Effector CD8-positive, alpha-beta T cell (primary cell): ENCODE results near the gene RPL14.
"Not testable (repeated sequence)": the region's sequence is repeated elsewhere in the genome, so short reads cannot be mapped to it uniquely, and the experiment has no call there.

Source experiments
- DNase-seq: peaks from one replicate; lab custom pipeline; 2025; lab: John Stamatoyannopoulos, UW
- total RNA-seq, 4 experiments: gene quantifications; one replicate each; lab custom pipeline; 2026; lab: John Stamatoyannopoulos, UW

The RPL14 gene
- 517 to 841 (median 644) reads per million in 4 experiments for total RNA-seq

DNA sequence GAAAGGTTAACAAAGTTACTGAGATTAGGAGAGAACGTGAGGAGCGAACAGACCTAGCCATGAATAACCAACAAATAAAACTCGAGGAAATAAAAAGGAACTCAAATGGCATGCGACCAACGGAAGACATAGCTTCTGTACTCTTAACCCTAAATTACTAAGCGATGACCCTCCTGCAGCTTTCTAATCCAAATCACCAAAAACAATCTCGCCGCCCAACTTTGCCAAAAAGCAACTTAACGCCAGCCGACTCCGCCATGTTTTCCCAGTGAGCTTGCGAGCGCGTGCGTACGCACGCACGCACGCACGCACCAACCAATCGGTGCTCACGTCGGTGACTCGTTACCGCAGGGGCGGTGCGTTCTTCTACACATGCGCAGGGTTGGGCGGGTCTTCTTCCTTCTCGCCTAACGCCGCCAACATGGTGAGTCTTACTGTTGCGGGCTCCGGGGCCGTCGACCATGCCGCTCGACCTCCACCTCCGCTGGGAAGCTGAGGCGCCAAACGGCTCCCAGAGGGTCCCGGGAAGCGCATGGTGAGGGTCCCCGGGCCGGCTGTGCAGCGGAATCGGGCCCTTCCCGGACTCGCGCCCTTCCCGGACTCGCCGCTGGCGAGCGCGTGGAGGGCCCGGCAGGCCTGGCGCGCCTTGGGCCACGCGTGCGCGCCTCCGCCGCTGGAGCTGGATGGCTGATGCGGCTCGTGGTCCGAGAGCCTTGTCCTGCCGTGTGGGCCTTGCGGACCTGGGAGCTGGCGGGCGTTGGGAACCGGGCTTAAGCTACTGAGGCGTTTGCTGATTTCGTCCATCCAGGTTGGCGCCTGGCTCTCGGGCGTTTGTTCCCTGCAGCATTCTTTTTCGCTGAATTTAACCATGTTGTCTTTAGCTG is at the start of gene RPL14:
Gene RPL14, plus strand, starts transcription at position 400 of the 884 bp plus-strand sequence. Its CDS starts 133 bp downstream, at position 533.
- DNase-seq = peak; percentile 92

GRCh38 chr3:40407611-40408010 is 49.5 kb upstream of the RPL14 start:
- DNase-seq = no peak

DNA sequence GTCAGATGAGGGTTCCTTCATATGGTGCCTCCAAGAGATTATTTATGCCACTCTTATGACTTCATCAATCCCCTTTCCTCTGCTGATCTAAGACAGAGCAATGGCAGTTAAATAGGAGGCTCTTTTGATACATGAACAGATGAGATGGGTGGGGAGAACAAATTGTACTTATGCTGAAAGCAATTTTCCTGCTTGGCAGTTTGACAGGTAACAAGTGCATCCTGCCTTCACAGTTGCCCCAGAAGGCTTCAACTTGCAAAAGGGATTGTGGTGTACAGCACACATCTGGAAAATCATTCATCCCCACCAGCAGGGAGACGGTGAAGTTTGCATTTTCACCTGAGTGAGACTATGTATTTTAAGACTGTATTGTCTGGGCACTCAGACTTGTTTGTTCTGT is 42.9 kb upstream of the RPL14 start:
- DNase-seq = no peak

DNA sequence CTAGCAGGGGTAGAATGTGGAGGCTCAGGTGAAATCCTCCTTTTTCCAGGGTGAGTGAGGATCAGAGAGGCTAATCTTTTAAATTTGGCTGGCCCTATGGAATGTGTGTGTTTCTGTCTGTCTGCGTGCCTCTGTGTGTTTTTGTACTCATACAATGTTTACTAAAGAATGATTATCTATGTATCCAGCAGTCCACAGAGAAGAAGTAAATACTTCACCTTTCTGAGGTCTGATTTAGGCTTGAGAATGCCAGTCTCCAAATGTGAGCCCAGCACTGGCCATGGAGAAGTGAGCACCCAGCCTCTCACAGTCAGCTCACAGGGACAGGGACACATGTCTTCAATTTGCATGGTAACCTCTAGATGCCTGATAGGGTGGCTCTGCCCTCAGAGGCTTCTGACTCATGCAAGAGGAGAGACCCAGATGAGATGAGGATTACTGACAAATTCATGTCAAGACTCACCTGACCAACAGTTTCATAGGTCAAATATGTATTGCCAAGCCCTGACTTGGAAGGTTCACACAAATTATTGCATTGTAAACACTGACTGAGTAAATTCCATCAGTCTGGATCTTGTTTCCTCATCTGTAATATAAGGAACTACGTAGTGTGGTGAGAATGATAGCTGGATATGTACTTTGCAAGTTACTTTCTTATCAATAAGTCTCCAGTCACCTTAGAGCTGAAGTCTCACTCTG is 39.1 kb upstream of the RPL14 start:
- no peak for DNase-seq

DNA sequence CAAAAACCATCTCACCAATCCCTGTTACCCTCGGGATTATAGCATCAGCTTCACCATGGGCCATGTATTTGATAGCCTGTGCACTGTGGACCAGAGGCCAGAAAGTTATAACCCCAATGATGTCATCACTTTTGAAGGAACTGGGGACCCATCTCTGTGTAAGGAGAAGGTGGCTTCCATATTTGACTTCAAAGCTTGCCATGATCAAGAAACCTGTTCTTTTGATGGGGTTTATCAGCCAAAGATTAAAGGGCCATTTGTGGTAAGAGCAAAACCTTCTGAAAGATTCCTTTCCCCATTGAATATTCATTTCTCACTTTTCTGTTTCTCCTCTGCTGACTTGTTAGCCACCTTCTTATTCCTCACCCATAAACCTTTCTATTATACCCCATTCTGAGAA is 34.3 kb upstream of the RPL14 start:
- DNase-seq = no peak

GRCh38 chr3:40427045-40427669 is 30.0 kb upstream of the RPL14 start:
- DNase-seq = no peak

DNA sequence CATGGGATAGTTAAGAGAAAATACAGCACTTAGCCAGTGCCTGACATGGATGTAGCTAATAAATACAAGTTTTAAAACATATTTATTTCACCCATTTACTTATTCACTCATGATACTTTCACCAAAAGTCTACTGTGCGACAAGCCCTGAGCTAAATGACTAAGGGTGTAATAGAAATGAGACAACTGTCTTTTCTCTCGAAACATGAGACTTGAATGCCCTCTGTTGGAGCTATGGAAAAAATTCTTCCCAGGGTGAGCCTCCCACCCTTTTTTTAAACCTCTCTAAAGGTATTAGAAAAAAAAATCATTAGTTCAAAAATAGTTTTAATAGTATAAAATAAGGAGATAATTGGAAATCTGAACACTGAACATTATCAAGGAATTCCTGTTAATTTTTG is 24.3 kb upstream of the RPL14 start:
- DNase-seq = no peak

- DNase-seq = no peak
These were observed 19.2 kb upstream of the RPL14 start for GRCh38 chr3:40437889-40438288.

DNA sequence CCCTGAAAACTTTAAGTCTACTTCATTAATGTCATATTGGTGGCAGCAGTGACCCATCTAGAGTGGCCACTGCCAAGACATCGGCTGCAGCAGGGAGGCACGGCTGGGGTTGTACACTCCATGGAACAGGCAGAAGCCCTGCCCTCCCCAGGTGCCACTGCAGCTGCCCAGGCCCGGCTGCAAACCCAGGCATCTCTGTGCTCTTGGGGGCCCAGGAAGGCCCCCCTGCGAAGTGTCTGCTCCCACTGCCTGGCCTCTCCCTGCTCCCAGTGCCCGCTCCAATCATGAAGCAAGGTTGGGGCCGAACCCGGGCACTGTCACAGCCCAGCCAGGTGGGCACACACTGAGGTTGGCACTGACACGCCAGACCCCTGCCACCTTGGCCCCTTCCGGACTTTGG is 12.1 kb upstream of the RPL14 start:
- DNase-seq = no peak

DNA sequence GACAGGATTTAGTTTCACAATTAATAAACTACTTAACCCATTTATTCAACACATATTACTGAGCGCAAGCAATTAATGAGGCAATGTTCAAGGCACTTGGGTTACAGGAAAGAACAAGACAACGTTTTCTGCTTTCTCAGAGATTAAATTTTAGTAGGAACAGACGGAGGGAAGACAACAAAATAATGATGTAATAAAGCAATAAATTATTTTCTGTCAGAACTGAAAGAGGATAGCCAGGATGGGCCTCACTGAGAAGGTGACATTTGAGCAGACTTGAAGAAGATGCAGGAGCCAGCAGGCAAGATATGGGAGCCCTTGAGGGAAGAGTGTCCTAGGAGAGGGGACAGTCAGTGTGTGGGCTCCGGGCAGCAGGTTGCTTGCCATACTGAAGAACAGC is 11.3 kb upstream of the RPL14 start:
- DNase-seq = no peak

DNA sequence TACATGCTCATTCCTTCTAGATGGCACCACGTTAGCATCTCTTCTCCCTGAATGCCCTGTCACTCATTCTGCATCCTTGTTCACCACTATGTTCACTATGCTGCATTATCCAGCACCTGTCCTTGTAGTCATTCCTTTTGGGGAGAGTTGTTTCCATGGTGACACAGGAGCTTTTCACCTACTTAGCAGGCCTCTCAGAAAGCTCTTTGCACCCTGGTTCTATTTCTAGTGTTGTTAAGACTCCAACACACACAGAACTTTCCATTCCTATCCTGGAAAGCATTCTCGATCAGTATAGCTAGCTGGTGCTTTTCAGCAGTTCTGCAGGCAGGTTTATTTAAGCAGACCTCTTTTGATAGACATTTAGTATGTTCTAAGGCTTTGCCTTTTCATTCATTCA is 6.7 kb upstream of the RPL14 start:
- no peak for DNase-seq

DNA sequence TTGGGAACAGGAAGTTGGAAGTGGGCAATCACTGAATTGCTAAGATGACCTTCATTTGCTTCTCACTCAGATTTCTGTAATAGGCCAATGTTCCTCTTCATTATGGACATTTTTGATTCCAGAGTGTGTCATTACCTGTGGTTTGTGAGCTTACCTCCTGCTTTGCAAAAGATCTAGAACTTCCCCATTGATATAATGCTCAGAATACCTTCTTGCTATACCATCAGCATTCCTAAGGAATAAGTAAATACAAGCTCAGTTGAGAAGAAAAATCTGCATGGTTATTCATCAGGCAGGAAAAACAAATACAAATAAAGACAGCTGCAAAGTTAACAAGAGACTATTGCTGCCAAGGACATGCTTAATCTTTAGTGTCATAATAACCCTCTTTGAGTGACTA is 5.6 kb upstream of the RPL14 start:
- no peak for DNase-seq

DNA sequence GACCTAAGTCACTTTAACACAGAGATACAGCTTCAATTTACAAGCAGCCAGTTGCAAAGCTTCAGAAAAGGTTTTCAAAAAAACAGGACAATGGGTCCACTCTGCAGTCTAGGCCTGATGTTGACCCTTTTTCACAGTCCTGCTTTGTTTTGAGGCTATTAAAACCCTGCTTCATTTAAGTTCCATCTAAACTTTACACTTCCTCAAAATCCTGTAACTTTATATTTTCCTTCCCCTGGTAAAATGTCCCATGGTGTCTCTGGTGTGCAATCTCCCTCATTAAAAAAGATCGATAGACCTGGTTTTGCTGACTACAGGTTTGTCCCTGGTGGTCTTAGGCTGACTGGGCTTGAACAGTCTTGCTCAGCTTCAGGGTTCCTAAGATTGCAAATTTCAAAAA is 5.1 kb upstream of the RPL14 start:
- DNase-seq = no peak

DNA sequence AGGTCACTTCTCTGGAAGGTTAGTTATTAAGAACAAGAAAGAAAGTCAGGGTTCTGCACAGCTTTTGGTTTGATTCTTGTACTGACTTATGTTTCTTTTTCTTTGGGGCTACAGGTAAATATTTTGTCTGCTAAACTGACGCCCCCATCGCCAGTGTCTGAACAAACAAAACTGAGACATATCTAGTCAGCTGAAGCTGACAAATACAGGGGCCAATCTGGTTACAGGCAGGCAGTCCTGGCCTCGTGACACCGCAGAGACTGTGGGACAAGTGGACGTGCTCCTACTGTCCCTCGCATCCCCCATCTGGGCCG is 4.6 kb upstream of the RPL14 start:
- DNase-seq = no peak

- peak; percentile 91 for DNase-seq
These were observed 4.0 kb upstream of the RPL14 start for GRCh38 chr3:40452876-40453730.

- no peak for DNase-seq
These were observed 3.2 kb upstream of the RPL14 start for GRCh38 chr3:40453933-40454332.

GRCh38 chr3:40455328-40455727 is 1.8 kb upstream of the RPL14 start:
- no peak for DNase-seq

DNA sequence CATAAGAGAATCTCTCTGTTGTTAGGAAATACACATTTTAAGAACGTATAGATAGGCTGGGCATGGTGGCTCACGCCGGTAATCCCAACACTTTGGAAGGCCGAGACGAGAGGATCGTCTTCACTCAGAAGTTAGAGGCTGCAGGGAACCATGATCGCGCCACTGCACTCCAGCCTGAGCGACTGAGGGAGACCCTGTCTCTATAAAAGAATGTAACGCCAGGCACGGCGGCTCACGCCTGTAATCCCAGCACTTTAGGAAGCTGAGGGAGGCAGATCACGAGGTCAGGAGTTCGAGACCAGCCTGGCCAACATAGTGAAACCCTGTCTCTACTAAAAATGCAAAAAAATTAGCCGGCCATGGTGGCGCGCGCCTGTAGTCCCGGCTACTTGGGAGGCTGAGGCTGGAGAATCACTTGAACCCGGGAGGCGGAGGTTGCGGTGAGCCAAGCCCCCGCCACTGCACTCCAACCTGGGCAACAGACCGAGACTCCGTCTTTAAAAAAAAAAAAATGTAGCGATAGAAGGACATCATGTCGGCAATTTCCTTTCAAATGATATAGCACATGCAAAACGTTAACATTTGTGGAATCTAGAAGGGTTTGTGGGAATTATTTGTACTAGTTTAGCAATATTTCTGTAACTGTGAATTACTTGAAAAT is 730 bp upstream of the RPL14 start:
- no peak for DNase-seq

GRCh38 chr3:40458473-40458872 is 1.3 kb downstream of the RPL14 start:
- no peak for DNase-seq

DNA sequence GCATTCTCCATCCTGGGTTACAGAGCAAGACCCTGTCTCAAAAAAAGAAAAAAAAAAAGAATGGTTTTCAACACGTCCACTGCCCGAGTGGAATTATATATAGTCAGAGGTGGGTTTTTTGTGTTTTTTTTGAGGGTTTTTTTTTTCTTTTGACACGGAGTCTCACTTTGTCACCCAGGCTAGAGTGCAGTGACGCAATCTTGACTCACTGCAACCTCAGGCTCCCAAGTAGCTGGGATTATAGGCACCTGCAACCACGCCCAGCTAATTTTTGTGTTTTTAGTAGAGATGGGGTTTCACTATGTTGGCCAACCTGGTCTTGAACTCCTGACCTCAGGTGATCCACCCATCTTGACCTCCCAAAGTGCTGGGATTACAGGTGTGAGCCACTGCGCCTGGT is 3.3 kb downstream of the RPL14 start:
- DNase-seq = not testable (repeated sequence)

- no peak for DNase-seq
These were observed 4.0 kb downstream of the RPL14 start for GRCh38 chr3:40461161-40461560.
